Measurements from ENCODE around the gene SESN1.

- TF ChIP-seq EP300 (IDR thresholded peaks at IDR 0.05) (no peak), POLR2A (IDR thresholded peaks at IDR 0.05) (no peak), POLR2AphosphoS5 (IDR thresholded peaks at IDR 0.05) (no peak), CTCF (IDR thresholded peaks at IDR 0.05) (no peak)
These were observed 150.6 kb downstream of the SESN1 start for GRCh38 chr6:108944071-108944470.

Measured in upper lobe of left lung (tissue), 4 donors.